ENCODE data around the gene ZFP36. TPM values are rescaled to one million over a fixed set of nuclear protein-coding genes. Genes with fewer than 3 reads are reported as not detected.

Gene ZFP36
- total RNA-seq, 2 experiments from 2014 or later = 1,278 to 1,362 TPM

GRCh38 chr19:39433480-39434079, 26.9 kb downstream of the ZFP36 start:
- CTCF ChIA-PET = no interaction called here
- peaks cover 33% of the 10 kb centered on the region for H3K36me3 ChIP-seq (ENCODE audit: insufficient read depth, low read length)
- DNase-seq (peak in 1 of 14 experiments; percentile 35), ATAC-seq (ENCODE audit: poor library complexity) (no peak)
- POLR2A ChIA-PET = interaction anchor here (0.8 to 5.9 kb wide), 5 partner anchors 12 to 91 kb away, joined by 3 to 163 read pairs (median 3); partner anchors contain the start of genes MED29, PAF1, SAMD4B and SUPT5H
- TF ChIP-seq CTCF (IDR thresholded peaks at IDR 0.05) = no peak
- Mint-ChIP-seq H3K27ac (peak overlapping the region; percentile 93), H3K9me3 (no peaks in the 10 kb centered on the region), H3K27me3 (no peaks in the 10 kb centered on the region), H3K4me1 (ENCODE audit: low read depth) (peaks cover 50% of the 10 kb centered on the region), H3K36me3 (ENCODE audit: low read depth) (peaks cover 53% of the 10 kb centered on the region), H3K4me3 (peak overlapping the region; percentile 99)
- H3K27ac ChIP-seq (ENCODE audit: low read depth in 1 of 2, low read length in 2 of 2) = no peak overlapping the region
- no peaks in the 10 kb centered on the region for H3K9me3 ChIP-seq (ENCODE audit: control insufficient read depth in 1 of 2, insufficient read depth in 1 of 2, low read length in 2 of 2)
- H3K4me3 ChIP-seq (ENCODE audit: low read length) = no peak overlapping the region
- intact Hi-C loops (cut with DNase I, micrococcal nuclease) = no loop called here
- H3K4me1 ChIP-seq (ENCODE audit: insufficient read depth, low read length) = peaks cover 57% of the 10 kb centered on the region
- H3K27me3 ChIP-seq (ENCODE audit: control insufficient read depth in 1 of 2, insufficient read depth in 2 of 2, low read length in 2 of 2) = no peaks in the 10 kb centered on the region

DNA sequence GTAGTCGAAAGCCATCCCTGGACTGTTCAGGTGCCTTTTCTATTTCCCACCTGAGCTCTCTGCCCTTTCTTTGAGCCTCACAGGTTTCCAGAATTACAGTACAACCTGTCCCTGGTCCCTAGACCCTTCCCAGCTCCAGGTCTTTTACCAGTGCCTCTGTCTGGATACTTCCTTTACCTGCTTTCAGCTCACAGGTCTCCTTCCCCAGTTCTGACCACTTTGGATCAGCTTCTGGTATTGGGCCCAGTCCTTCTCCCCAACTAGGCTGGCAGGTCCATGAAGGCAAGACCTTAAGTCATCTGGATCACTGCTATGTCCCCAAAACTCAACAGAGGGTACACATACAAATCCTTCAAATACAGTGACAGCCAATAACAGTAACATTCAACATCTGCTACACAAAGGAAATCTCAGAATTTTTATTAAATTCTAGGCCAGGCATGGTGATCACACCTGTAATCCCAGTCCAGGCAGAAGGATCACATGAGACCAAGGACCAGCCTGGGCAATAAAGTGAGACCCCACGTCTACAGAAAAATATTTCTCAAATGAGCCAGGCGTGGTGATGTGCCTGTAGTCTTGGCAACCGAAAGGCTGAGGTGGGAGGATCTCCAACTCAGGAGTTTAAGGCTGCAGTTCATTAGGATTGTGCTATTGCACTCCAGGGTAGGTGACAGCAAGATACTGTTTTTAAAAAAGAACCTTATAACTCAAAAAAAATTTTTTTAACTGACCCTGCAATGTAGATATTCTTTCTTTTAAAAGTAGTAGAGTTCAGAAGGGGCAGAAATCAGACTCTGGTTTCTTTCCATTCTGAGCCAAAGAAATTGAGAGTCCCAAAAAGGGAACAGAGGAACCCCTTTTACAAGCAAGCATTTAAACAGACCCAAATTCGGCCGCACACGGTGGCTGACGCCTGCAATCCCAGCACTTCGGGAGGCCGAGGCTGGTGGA, 27.8 kb downstream of the ZFP36 start:
- Mint-ChIP-seq H3K9me3 (no peaks in the 10 kb centered on the region), H3K36me3 (ENCODE audit: low read depth) (peaks cover 53% of the 10 kb centered on the region), H3K4me3 (peak overlapping the region; percentile 99), H3K27me3 (no peaks in the 10 kb centered on the region), H3K4me1 (ENCODE audit: low read depth) (peaks cover 50% of the 10 kb centered on the region), H3K27ac (peak overlapping the region; percentile 93)
- peak overlapping the region; percentile 79 to 88 for H3K27ac ChIP-seq (ENCODE audit: low read depth in 1 of 2, low read length in 2 of 2)
- no peaks in the 10 kb centered on the region for H3K27me3 ChIP-seq (ENCODE audit: control insufficient read depth in 1 of 2, insufficient read depth in 2 of 2, low read length in 2 of 2)
- no peaks in the 10 kb centered on the region for H3K9me3 ChIP-seq (ENCODE audit: control insufficient read depth in 1 of 2, insufficient read depth in 1 of 2, low read length in 2 of 2)
- intact Hi-C loops (cut with DNase I, micrococcal nuclease) = loop anchor here in 1 of 2 experiments (1.0 to 5.0 kb wide), 4 partner anchors 22 to 398 kb away; partner anchors contain the start of genes DYRK1B, MED29, PAF1 and PLEKHG2
- ATAC-seq (ENCODE audit: poor library complexity) = no peak
- H3K4me3 ChIP-seq (ENCODE audit: low read length) = peak overlapping the region; percentile 96
- TF ChIP-seq CTCF (IDR thresholded peaks at IDR 0.05) = no peak
- H3K36me3 ChIP-seq (ENCODE audit: insufficient read depth, low read length) = peaks cover 33% of the 10 kb centered on the region
- ChIA-PET CTCF (interaction anchor here (1.5 to 1.9 kb wide), 5 partner anchors 22 to 68 kb away, joined by 4 to 14 read pairs (median 7); partner anchors contain the start of genes MED29, PAF1 and PLEKHG2), POLR2A (interaction anchor here (0.7 to 5.9 kb wide), 21 partner anchors 8 to 851 kb away, joined by 3 to 163 read pairs (median 14); partner anchors contain the start of genes AKT2, EID2B, GMFG and MED29)
- peak in 1 of 14 experiments; percentile 34 for DNase-seq
- peaks cover 57% of the 10 kb centered on the region for H3K4me1 ChIP-seq (ENCODE audit: insufficient read depth, low read length)
